ENCODE data around the gene ELAVL1. TPM values are rescaled to one million over a fixed set of nuclear protein-coding genes. Genes with fewer than 3 reads are reported as not detected.
A peak's percentile ranks its signal among the peaks of the same experiment; 100 is the strongest.

The ELAVL1 gene
- total and polyA plus RNA-seq, 7 donors, result 22.3 to 57.9 (median 44.5) TPM

GRCh38 chr19:7981199-7981598 is 24.2 kb downstream of the ELAVL1 start:
- H3K27me3 ChIP-seq (ENCODE audit: insufficient read depth in 3 of 3, low read length in 2 of 3), result no peaks in the 10 kb centered on the region
- DNase-seq (no peak), ATAC-seq (no peak)
- intact Hi-C loops (cut with DNase I), result no loop called here
- peaks cover 2 to 72% of the 10 kb centered on the region in 2 donors for H3K36me3 ChIP-seq (ENCODE audit: insufficient read depth in 1 of 2, low read depth in 1 of 2)
- TF ChIP-seq CTCF (IDR thresholded peaks at IDR 0.05), result no peak
- H3K9me3 ChIP-seq, result no peaks in the 10 kb centered on the region
- 84 to 89% (median 85%) methylated on average over 7 of the region's 7 CpGs for WGBS, 3 donors
- H3K4me3 ChIP-seq, result no peak overlapping the region
- H3K27ac ChIP-seq, result no peak overlapping the region
- H3K4me1 ChIP-seq, result peaks cover 26% of the 10 kb centered on the region

- ATAC-seq (no peak), DNase-seq (peak in 1 of 2 donors; percentile 45)
- intact Hi-C loops (cut with DNase I), result no loop called here
- Histone ChIP-seq H3K27me3 (ENCODE audit: insufficient read depth in 3 of 3, low read length in 2 of 3) (no peaks in the 10 kb centered on the region), H3K4me3 (no peak overlapping the region), H3K9me3 (no peaks in the 10 kb centered on the region), H3K27ac (no peak overlapping the region), H3K36me3 (ENCODE audit: insufficient read depth in 1 of 2, low read depth in 1 of 2) (peaks cover 2 to 67% of the 10 kb centered on the region in 2 donors), H3K4me1 (peaks cover 21% of the 10 kb centered on the region)
- TF ChIP-seq CTCF (IDR thresholded peaks at IDR 0.05), result no peak
- 80 to 90% (median 85%) methylated on average over 12 of the region's 12 CpGs for WGBS, 3 donors
Observed at GRCh38 chr19:7980635-7981121, 24.8 kb downstream of the ELAVL1 start.

- no peak for ATAC-seq
- Histone ChIP-seq H3K27ac (no peak overlapping the region), H3K36me3 (ENCODE audit: insufficient read depth in 1 of 2, low read depth in 1 of 2) (peaks cover 2 to 65% of the 10 kb centered on the region in 2 donors), H3K9me3 (no peaks in the 10 kb centered on the region), H3K4me3 (no peak overlapping the region), H3K27me3 (ENCODE audit: insufficient read depth in 3 of 3, low read length in 2 of 3) (no peaks in the 10 kb centered on the region), H3K4me1 (peaks cover 23% of the 10 kb centered on the region)
- intact Hi-C loops (cut with DNase I), result no loop called here
- DNase-seq, result no peak
- WGBS, 3 donors, result 81 to 91% (median 89%) methylated on average over 13 of the region's 13 CpGs
- no peak for TF ChIP-seq CTCF (IDR thresholded peaks at IDR 0.05)
Observed at GRCh38 chr19:7980168-7980567, 25.3 kb downstream of the ELAVL1 start.

- no peak for TF ChIP-seq CTCF (IDR thresholded peaks at IDR 0.05)
- H3K27me3 ChIP-seq (ENCODE audit: insufficient read depth in 3 of 3, low read length in 2 of 3), result no peaks in the 10 kb centered on the region
- H3K36me3 ChIP-seq (ENCODE audit: insufficient read depth in 1 of 2, low read depth in 1 of 2), result peaks cover 2 to 65% of the 10 kb centered on the region in 2 donors
Observed at GRCh38 chr19:7979559-7979958, 25.9 kb downstream of the ELAVL1 start.

GRCh38 chr19:7979011-7979410 is 26.4 kb downstream of the ELAVL1 start:
- no peak for ATAC-seq
- H3K9me3 ChIP-seq, result no peaks in the 10 kb centered on the region
- no peak overlapping the region for H3K27ac ChIP-seq
- DNase-seq, result peak in 1 of 2 donors; percentile 38
- 69 to 87% (median 73%) methylated on average over 10 of the region's 10 CpGs for WGBS, 3 donors
- H3K27me3 ChIP-seq (ENCODE audit: insufficient read depth in 3 of 3, low read length in 2 of 3), result no peaks in the 10 kb centered on the region
- no peak for TF ChIP-seq CTCF (IDR thresholded peaks at IDR 0.05)
- H3K4me3 ChIP-seq, result no peak overlapping the region
- H3K4me1 ChIP-seq, result peaks cover 29% of the 10 kb centered on the region
- H3K36me3 ChIP-seq (ENCODE audit: insufficient read depth in 1 of 2, low read depth in 1 of 2), result peaks cover 2 to 60% of the 10 kb centered on the region in 2 donors
- intact Hi-C loops (cut with DNase I), result loop anchor here in 1 of 2 donors (2.0 kb wide), 1 partner anchor 18 kb away; no protein-coding TSS in a partner anchor

More at GRCh38 chr19:7979559-7979958, 25.9 kb downstream of the ELAVL1 start:
- 81 to 87% (median 85%) methylated on average over 8 of the region's 8 CpGs for WGBS, 3 donors
- peaks cover 28% of the 10 kb centered on the region for H3K4me1 ChIP-seq
- intact Hi-C loops (cut with DNase I), result loop anchor here in 1 of 2 donors (2.0 kb wide), 1 partner anchor 17 kb away; no protein-coding TSS in a partner anchor
- H3K9me3 ChIP-seq, result no peaks in the 10 kb centered on the region
- ATAC-seq, result no peak
- H3K27ac ChIP-seq, result no peak overlapping the region
- H3K4me3 ChIP-seq, result no peak overlapping the region
- DNase-seq, result peak in 1 of 2 donors; percentile 36
